Left ventricle myocardium inferior (tissue), 1 donor: ENCODE measurements around the gene BCAS3. TPM values are rescaled to one million over a fixed set of nuclear protein-coding genes. Genes with fewer than 3 reads are reported as not detected.

Source experiments
- DNase-seq: peaks from one replicate; pipeline ENCODE4 v3.0.0-alpha.2; 2020
- H3K27ac ChIP-seq: fragments of 200-600 bp; replicated peaks from 2 replicates; pipeline ENCODE4 v1.8.0; 2021
- H3K27me3 ChIP-seq: fragments of 200-600 bp; 2 replicates; pipeline ENCODE4 v1.8.0; 2021; ENCODE audit warnings: low read depth
- H3K36me3 ChIP-seq: fragments of 200-600 bp; 2 replicates; pipeline ENCODE4 v1.8.0; 2021
- H3K4me1 ChIP-seq: fragments of 200-600 bp; 2 replicates; pipeline ENCODE4 v1.8.0; 2021
- H3K4me3 ChIP-seq: fragments of 200-600 bp; 2 replicates; pipeline ENCODE4 v1.8.0; 2021; ENCODE audit warnings: mild to moderate bottlenecking, moderate library complexity
- H3K9me3 ChIP-seq: fragments of 200-600 bp; replicated peaks from 2 replicates; pipeline ENCODE4 v1.8.0; 2021
- CTCF ChIP-seq: fragments of 200-600 bp; IDR thresholded peaks from 2 replicates; pipeline ENCODE4 v1.8.0; 2021; ENCODE audit warnings: antibody characterized with exemption, mild to moderate bottlenecking, borderline replicate concordance
- intact Hi-C: fragments of 100-400 bp; cut with micrococcal nuclease; formaldehyde crosslinking; loops from one replicate; pipeline ENCODE4 v1.11.0; 2022
- total RNA-seq: library from RNA; stranded (reverse); fragmentation: NEBNext Ultra II Directional; extraction: Animal tissue kit (Norgen Biotek cat#: 25700); gene quantifications from one replicate; pipeline ENCODE4 v1.2.1, GENCODE V29; 2021
- donor health status: DM: no; HTN: yes; CAD: no; lungs with severe emphysema.

Gene BCAS3
- total RNA-seq, 1 donor from 2014 or later, result 16.5 TPM

GRCh38 chr17:61317779-61318178 lies 640.1 kb downstream of the BCAS3 start:
- no peak for TF ChIP-seq CTCF
- Histone ChIP-seq H3K27me3 (no peaks in the 10 kb centered on the region), H3K27ac (no peak overlapping the region), H3K9me3 (no peaks in the 10 kb centered on the region), H3K36me3 (no peaks in the 10 kb centered on the region), H3K4me3 (no peak overlapping the region), H3K4me1 (peaks cover 36% of the 10 kb centered on the region)
- intact Hi-C loops, result no loop called here
- no peak for DNase-seq

- intact Hi-C loops, result no loop called here
- H3K4me3 ChIP-seq, result no peak overlapping the region
- no peak overlapping the region for H3K27ac ChIP-seq
- no peaks in the 10 kb centered on the region for H3K27me3 ChIP-seq
- H3K36me3 ChIP-seq, result no peaks in the 10 kb centered on the region
- TF ChIP-seq CTCF, result no peak
- no peak for DNase-seq
- H3K4me1 ChIP-seq, result peaks cover 34% of the 10 kb centered on the region
- no peaks in the 10 kb centered on the region for H3K9me3 ChIP-seq
Observed at GRCh38 chr17:61318684-61319098, 641.0 kb downstream of the BCAS3 start.

- DNase-seq, result no peak
- no peaks in the 10 kb centered on the region for H3K27me3 ChIP-seq
- TF ChIP-seq CTCF, result no peak
- no peak overlapping the region for H3K4me3 ChIP-seq
- no peaks in the 10 kb centered on the region for H3K9me3 ChIP-seq
- intact Hi-C loops, result no loop called here
- H3K4me1 ChIP-seq, result peaks cover 41% of the 10 kb centered on the region
- no peaks in the 10 kb centered on the region for H3K36me3 ChIP-seq
- peak overlapping the region; percentile 79 for H3K27ac ChIP-seq
Observed at GRCh38 chr17:61321344-61321743, 643.7 kb downstream of the BCAS3 start.

- no peak for DNase-seq
- Histone ChIP-seq H3K27ac (peak overlapping the region; percentile 79), H3K36me3 (no peaks in the 10 kb centered on the region), H3K27me3 (no peaks in the 10 kb centered on the region), H3K9me3 (no peaks in the 10 kb centered on the region), H3K4me1 (peaks cover 44% of the 10 kb centered on the region), H3K4me3 (no peak overlapping the region)
- no peak for TF ChIP-seq CTCF
- intact Hi-C loops, result no loop called here
Observed at GRCh38 chr17:61322325-61323002, 644.8 kb downstream of the BCAS3 start.

- Histone ChIP-seq H3K4me3 (no peak overlapping the region), H3K27ac (peak overlapping the region; percentile 79), H3K4me1 (peaks cover 44% of the 10 kb centered on the region), H3K9me3 (no peaks in the 10 kb centered on the region), H3K36me3 (no peaks in the 10 kb centered on the region), H3K27me3 (no peaks in the 10 kb centered on the region)
- DNase-seq, result no peak
- no peak for TF ChIP-seq CTCF
- intact Hi-C loops, result no loop called here
Observed at GRCh38 chr17:61323003-61323908, 645.6 kb downstream of the BCAS3 start.
